Measurements from ENCODE around the gene CAB39. TPM values are rescaled to one million over a fixed set of nuclear protein-coding genes. Genes with fewer than 3 reads are reported as not detected.

Gene CAB39
- total RNA-seq, 2 experiments from 2014 or later = 86.6 to 97.5 TPM

- Mint-ChIP-seq H3K4me1 (ENCODE audit: low read depth) (peaks cover 42% of the 10 kb centered on the region), H3K27me3 (ENCODE audit: low read depth) (peaks cover 2% of the 10 kb centered on the region), H3K4me3 (no peak overlapping the region), H3K36me3 (ENCODE audit: low read depth) (no peaks in the 10 kb centered on the region), H3K27ac (no peak overlapping the region), H3K9me3 (no peaks in the 10 kb centered on the region)
- CTCF ChIA-PET = interaction anchor here (0.8 to 1.6 kb wide), 2 partner anchors 46 kb away, joined by 4 read pairs; no protein-coding TSS in a partner anchor
- intact Hi-C loops (cut with micrococcal nuclease) = no loop called here
- no peak for DNase-seq
Observed at GRCh38 chr2:230869914-230870543, 157.4 kb downstream of the CAB39 start.

Other genes with a start within 250 kb of the CAB39 start
- gene ITM2C, start 152.1 kb downstream of the CAB39 start, total RNA-seq = 10 to 100 TPM; 13.0 to 13.6 TPM
- gene GPR55, start 212.4 kb downstream of the CAB39 start, total RNA-seq = under 1 TPM; 0.35 to 0.43 TPM